GM12878 (cell line): ENCODE measurements around the gene TEAD4. TPM values are rescaled to one million over a fixed set of nuclear protein-coding genes. Genes with fewer than 3 reads are reported as not detected.

ENCODE experiments used
- ATAC-seq: fragments of 200-7000 bp; cut with Tn5 transposase; 3 replicates; pipeline ENCODE4 v1.9.1; 2020; ENCODE audit warnings: mild to moderate bottlenecking, moderate library complexity
- BruUV-seq: library from RNA; stranded (reverse); fragments of 400-500 nt; replicated peaks from 2 replicates; lab custom pipeline; 2021; lab: Mats Ljungman, UMichigan
- CTCF ChIA-PET: fragments of 300-600 bp; sonication (Branson Sonifier 250); formaldehyde crosslinking; extraction: SDS; loops from one replicate; lab custom pipeline; 2021; ENCODE audit warnings: inconsistent platforms; lab: Yijun Ruan, JAX
- POLR2A ChIA-PET: fragments of 350-600 bp; formaldehyde crosslinking; extraction: SDS; loops from one replicate; lab custom pipeline; 2021; ENCODE audit warnings: inconsistent platforms; lab: Charles Lee
- RAD21 ChIA-PET: fragments of 300-600 bp; sonication (Branson Sonifier 250); formaldehyde crosslinking; loops from one replicate; lab custom pipeline; 2023; ENCODE audit warnings: antibody characterized with exemption; ENCODE audit not compliant: unreplicated experiment; lab: Charles Lee
- SMC1A ChIA-PET: fragments of 300-600 bp; sonication (Branson Sonifier 250); formaldehyde crosslinking; loops from one replicate; lab custom pipeline; 2023; ENCODE audit not compliant: unreplicated experiment, uncharacterized antibody; lab: Charles Lee
- DNase-seq: peaks from one replicate; pipeline ENCODE4 v3.0.0-alpha.2; 2011; ENCODE audit warnings: low read depth, low spot score
- FAIRE-seq: peaks from 3 replicates; lab custom pipeline; 2011; peaks lifted over from hg19 to GRCh38; lab: Jason Lieb, UNC
- H2AFZ ChIP-seq: 2 replicates; pipeline ENCODE4 v1.6.0; 2011; ENCODE audit warnings: low read depth, low read length, control low read depth; ENCODE audit not compliant: control insufficient read depth
- H3K27ac ChIP-seq: 2 replicates; pipeline ENCODE4 v1.5.1; 2011; ENCODE audit warnings: control low read depth; ENCODE audit not compliant: control insufficient read depth, insufficient read depth
- H3K27me3 ChIP-seq, 2 experiments: replicated peaks in 1 of 2; 2 replicates each; pipeline versions ENCODE4 v1.6.0 to v1.6.1; 2011; ENCODE audit warnings: low read length in 1 of 2; ENCODE audit not compliant: control insufficient read depth in 2 of 2, insufficient read depth in 2 of 2
- H3K36me3 ChIP-seq, 2 experiments: 2 replicates each; pipeline ENCODE4 v1.5.1; 2011; ENCODE audit warnings: low read length in 1 of 2; ENCODE audit not compliant: control insufficient read depth in 2 of 2, insufficient read depth in 2 of 2
- H3K4me1 ChIP-seq: 2 replicates; pipeline ENCODE4 v1.6.1; 2011; ENCODE audit warnings: mild to moderate bottlenecking, low read length, moderate library complexity, mixed read lengths; ENCODE audit not compliant: control insufficient read depth, insufficient read depth
- H3K4me2 ChIP-seq: 2 replicates; pipeline ENCODE4 v1.6.0; 2011; ENCODE audit warnings: control low read depth; ENCODE audit not compliant: control insufficient read depth, insufficient read depth
- H3K4me3 ChIP-seq: fragments of 200-600 bp; sonication (generic); 2 replicates; pipeline ENCODE4 v1.5.1; 2016
- H3K79me2 ChIP-seq: 2 replicates; pipeline ENCODE4 v1.6.0; 2011; ENCODE audit warnings: low read length; ENCODE audit not compliant: control insufficient read depth, insufficient read depth
- H3K9ac ChIP-seq: 2 replicates; pipeline ENCODE4 v1.8.0; 2011; ENCODE audit warnings: low read length, control low read depth, mixed read lengths; ENCODE audit not compliant: control insufficient read depth, insufficient read depth
- H3K9me3 ChIP-seq: replicated peaks from 3 replicates; pipeline ENCODE4 v1.5.1; 2011; ENCODE audit warnings: mild to moderate bottlenecking, low read length; ENCODE audit not compliant: control insufficient read depth, insufficient read depth
- H4K20me1 ChIP-seq: 2 replicates; pipeline ENCODE4 v1.6.0; 2011; ENCODE audit not compliant: control insufficient read depth, insufficient read depth
- CUX1 ChIP-seq: IDR thresholded peaks from 2 replicates; pipeline ENCODE4 v1.6.1; 2012; ENCODE audit warnings: improper control_type of control experiment, low read depth, low read length; ENCODE audit not compliant: insufficient replicate concordance
- E2F8 ChIP-seq: fragments of 450-650 bp; IDR thresholded peaks from 2 replicates; pipeline ENCODE4 v1.6.1; 2018; ENCODE audit warnings: mild to moderate bottlenecking, low read depth, moderate library complexity; ENCODE audit not compliant: partially characterized antibody
- EP300 ChIP-seq, 2 experiments: fragments of 150-350 bp in 1 of 2; IDR thresholded peaks; 2 replicates each; pipeline ENCODE4 v1.6.1; 2011 to 2012; ENCODE audit warnings: low read depth in 2 of 2, low read length in 2 of 2, borderline replicate concordance in 1 of 2, improper control_type of control experiment in 1 of 2, inconsistent platforms in 1 of 2; ENCODE audit not compliant: control insufficient read depth in 1 of 2
- KAT2A ChIP-seq: conservative IDR thresholded peaks from 2 replicates; pipeline ENCODE4 v1.6.1; 2011; ENCODE audit warnings: low read depth, low read length; ENCODE audit not compliant: control insufficient read depth
- MXI1 ChIP-seq: fragments of 150-350 bp; IDR thresholded peaks from 2 replicates; pipeline ENCODE4 v1.6.1; 2011; ENCODE audit warnings: low read depth, mild to moderate bottlenecking, inconsistent platforms, low read length, improper control_type of control experiment
- USF1 ChIP-seq: IDR thresholded peaks from 2 replicates; pipeline ENCODE4 v1.6.1; 2011; ENCODE audit warnings: borderline replicate concordance, low read depth, mild to moderate bottlenecking, moderate library complexity, mixed read lengths, low read length; ENCODE audit not compliant: insufficient read depth; ENCODE audit errors: extremely low read length
- YY1 ChIP-seq: IDR thresholded peaks from 2 replicates; pipeline ENCODE4 v1.6.1; 2011; ENCODE audit warnings: low read depth, mild to moderate bottlenecking, low read length
- ZNF687 ChIP-seq: fragments of 450-650 bp; IDR thresholded peaks from 2 replicates; pipeline ENCODE4 v1.6.1; 2017; ENCODE audit warnings: mild to moderate bottlenecking, moderate library complexity
- WGBS: methylation state at CpG from one replicate; pipeline ENCODE4 v1.1.6; 2016; ENCODE audit warnings: low lambda C conversion rate; ENCODE audit not compliant: insufficient replicate concordance, insufficient coverage; ENCODE audit errors: missing lambda C conversion rate; 5-methylcytosine and 5-hydroxymethylcytosine counted together
- in situ Hi-C: fragments of 300-500 bp; cut with MboI; formaldehyde crosslinking; loops from 9 replicates; pipeline ENCODE4 v1.14.3; 2018; ENCODE audit warnings: mixed read lengths
- intact Hi-C: fragments of 100-400 bp; cut with micrococcal nuclease; formaldehyde crosslinking; loops from one replicate; pipeline ENCODE4 v1.14.2; 2022; ENCODE audit not compliant: unreplicated experiment
- polyA plus RNA-seq, 11 experiments: library from polyadenylated mRNA; depleted of rRNA in 4 of 11; unstranded in 6 of 11; stranded (reverse) in 5 of 11; fragments of >200 nt; fragmentation: Nextera tagmentation in 4 of 11; fragmentation: Illumina TruSeq in 1 of 11; extraction: Ambion mirVana in 4 of 11; extraction: Trizol in 1 of 11; gene quantifications; 1 replicate in 1 of 11; 2 replicates in 10 of 11; pipeline versions ENCODE4 v1.2.1 to v1.2.3, GENCODE V29; 2011 to 2016; ENCODE audit warnings: inconsistent platforms in 2 of 11, missing spikeins in 2 of 11, low read depth in 1 of 11
- total RNA-seq, 4 experiments: library from RNA; depleted of rRNA in 3 of 4; stranded (reverse); fragments of >200 nt in 3 of 4; fragmentation: Illumina TruSeq in 1 of 4; extraction: Trizol in 1 of 4; gene quantifications; 2 replicates each; pipeline versions ENCODE4 v1.2.1 to v1.2.3, GENCODE V29; 2013 to 2021

The TEAD4 gene
- total and polyA plus RNA-seq, 10 of the 15 experiments (the other 5 are each of a cell fraction or from before 2014, with no cell fraction given), result 0.04 to 0.68 (median 0.31) TPM; not detected in 4

GRCh38 chr12:3049611-3050249 is 90.5 kb downstream of the TEAD4 start:
- Histone ChIP-seq H3K27ac (no peak overlapping the region), H2AFZ (no peak overlapping the region), H4K20me1 (no peaks in the 10 kb centered on the region), H3K79me2 (no peaks in the 10 kb centered on the region), H3K4me1 (no peaks in the 10 kb centered on the region), H3K9me3 (no peaks in the 10 kb centered on the region), H3K4me3 (no peak overlapping the region), H3K27me3 (peaks cover 0 to 2% of the 10 kb centered on the region in 2 experiments; a peak in 1 of 4 replicates), H3K9ac (no peak overlapping the region), H3K36me3 (no peaks in the 10 kb centered on the region), H3K4me2 (no peak overlapping the region; the same call in 1 of the 2 replicates)
- 18% methylated on average over 11 of the region's 11 CpGs for WGBS
- no TSS peak for BruUV-seq
- in situ Hi-C loops, result no loop called here
- ChIA-PET SMC1A (interaction anchor here (0.9 kb wide), 1 partner anchor 174 kb away, joined by 3 read pairs; no protein-coding TSS in a partner anchor), POLR2A (no interaction called here), RAD21 (no interaction called here), CTCF (interaction anchor here (0.6 to 1.3 kb wide), 3 partner anchors 8 to 403 kb away, joined by 3 to 5 read pairs (median 4); no protein-coding TSS in a partner anchor)
- ATAC-seq (peak; percentile 74), FAIRE-seq (no peak), DNase-seq (no peak)
- intact Hi-C loops, result no loop called here
- TF ChIP-seq E2F8 (no peak), USF1 (no peak), ZNF687 (no peak), EP300 (IDR thresholded peaks at IDR 0.05; ENCODE audit: borderline replicate concordance in 1 of 2, control insufficient read depth in 1 of 2, low read depth in 2 of 2, low read length in 2 of 2) (no peak), CUX1 (no peak), MXI1 (no peak), KAT2A (no peak), YY1 (no peak)
